GM19193 (cell line): ENCODE results near the gene TJAP1.

ENCODE experiments used
- POLR2A ChIP-seq: IDR thresholded peaks from 4 replicates; pipeline ENCODE4 v1.6.1; 2011; ENCODE audit not compliant: insufficient read depth, insufficient read length; ENCODE audit errors: extremely low read depth

TJAP1 gene

DNA sequence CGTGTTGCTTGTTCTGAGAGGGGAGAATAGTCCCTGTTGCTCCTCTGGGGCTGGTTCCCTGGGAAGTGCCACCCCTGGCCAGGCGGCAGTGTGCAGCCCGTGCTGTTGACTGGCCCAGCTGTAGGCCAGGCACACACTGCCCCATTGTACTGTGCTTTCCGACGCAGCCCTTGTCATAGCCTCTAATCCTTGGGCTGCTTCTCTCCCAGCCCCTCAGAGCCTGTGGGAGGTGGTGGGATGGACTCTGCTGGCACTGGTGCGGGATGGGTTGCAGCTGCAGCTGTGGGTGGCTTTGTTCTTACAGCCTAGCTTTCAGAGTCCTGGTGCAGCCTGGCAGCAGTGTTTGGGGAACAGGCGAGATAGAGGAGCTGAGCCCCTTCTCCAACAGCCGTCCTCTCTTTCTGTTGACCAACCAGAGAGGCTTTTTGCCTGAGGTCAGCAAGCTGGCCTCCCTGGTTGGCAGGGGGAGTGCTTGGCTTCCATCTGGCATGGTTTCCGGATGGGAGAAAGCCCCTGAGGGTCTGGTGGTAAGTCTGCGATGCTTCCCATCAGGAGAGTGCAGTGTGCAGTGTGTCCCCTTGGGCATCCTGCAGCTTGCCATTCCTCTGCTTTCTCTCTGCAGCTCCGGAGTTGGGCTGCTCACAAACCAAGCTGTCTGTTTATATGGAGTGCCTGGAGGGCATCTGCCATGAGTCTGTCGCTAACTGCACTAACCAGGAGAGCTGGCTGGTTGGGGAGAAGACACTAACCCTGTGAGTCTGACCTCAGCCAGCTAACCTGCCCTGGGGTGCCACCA is 12.1 kb downstream of the TJAP1 start:
- no peak for TF ChIP-seq POLR2A

DNA sequence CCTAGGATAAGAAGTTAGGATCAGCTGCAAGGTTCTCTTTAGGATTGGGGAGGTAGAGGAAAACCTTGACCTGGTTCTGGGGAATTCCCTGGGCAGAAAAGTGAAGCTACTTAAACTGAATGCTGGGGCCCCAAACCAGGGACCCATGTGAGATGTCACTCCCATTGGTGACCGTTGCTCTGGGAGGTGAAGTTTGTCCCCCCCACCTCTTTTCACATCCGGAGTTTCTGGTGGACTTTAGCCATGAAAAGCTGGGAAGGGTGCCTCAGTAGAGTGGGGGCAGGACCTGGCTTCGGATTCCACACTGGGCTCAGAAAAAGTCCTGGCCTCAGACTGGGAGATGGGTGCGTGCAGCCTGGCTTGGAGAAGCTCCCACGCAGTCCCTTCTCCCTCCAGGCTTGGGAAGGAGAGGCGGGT is 13.2 kb downstream of the TJAP1 start:
- TF ChIP-seq POLR2A: no peak

DNA sequence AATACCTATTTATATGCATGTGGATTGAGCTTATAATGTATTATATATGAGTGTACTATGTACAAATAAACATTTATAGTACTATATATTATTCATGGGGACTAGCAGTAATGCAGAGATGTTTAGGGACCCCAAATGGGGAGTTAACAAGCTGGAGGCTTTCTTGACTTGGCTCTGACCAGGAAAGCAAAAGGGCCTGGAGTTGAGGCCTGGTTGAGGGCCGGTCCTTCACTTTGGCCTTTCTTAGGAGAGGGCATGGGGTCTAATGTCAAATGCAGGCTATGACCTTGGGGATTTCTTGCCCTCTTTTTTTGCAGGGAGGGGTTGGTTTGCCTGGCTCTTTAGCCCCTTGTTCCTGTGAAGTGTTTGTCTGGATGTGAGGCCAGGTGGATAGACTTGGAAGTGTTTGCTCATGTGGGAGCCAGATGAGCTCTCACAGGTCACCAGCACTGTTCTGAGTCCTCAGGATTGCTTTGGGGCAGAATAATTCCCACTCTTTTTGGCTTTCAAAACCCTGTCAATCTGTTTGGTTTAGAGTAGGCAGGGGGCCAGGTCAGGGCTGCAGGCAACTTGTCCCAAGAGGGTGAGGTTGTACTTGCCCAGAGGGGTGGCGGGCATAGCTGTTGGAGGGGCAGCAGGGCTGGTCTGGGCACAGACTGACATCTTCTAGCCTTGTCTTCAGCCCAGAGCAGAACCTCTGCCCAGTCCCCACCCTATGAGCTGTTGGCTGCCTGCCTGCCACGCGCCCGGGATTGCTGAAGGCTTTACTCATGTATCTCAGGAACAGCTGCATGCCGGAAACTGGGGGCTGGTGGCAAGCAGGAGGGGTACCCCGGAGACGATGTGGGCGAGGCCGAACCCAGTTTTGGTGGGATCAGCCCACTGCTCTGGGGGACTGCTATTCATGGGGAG is 14.6 kb downstream of the TJAP1 start:
- no peak for TF ChIP-seq POLR2A

DNA sequence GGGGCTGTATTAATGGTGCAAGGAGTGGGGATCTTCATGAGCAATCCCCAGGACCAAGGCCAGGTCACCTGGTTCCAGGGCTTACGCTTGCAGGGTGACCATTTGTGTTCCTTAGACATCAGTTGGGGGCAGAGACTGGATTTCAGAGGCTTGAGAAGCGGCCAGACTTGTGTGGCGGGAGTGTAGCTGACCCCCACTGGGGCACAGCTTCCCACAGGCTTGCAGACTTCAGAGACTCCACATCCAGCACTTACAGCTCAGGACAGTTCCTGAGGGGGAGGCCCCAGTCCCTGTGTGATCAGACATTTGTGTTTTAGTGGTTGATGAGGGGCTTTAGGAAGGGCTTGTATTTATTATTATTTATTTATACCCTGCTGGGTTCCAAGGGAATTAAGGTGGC is 15.3 kb downstream of the TJAP1 start:
- no peak for TF ChIP-seq POLR2A

GRCh38 chr6:43493230-43493629 is 15.9 kb downstream of the TJAP1 start:
- TF ChIP-seq POLR2A: no peak

DNA sequence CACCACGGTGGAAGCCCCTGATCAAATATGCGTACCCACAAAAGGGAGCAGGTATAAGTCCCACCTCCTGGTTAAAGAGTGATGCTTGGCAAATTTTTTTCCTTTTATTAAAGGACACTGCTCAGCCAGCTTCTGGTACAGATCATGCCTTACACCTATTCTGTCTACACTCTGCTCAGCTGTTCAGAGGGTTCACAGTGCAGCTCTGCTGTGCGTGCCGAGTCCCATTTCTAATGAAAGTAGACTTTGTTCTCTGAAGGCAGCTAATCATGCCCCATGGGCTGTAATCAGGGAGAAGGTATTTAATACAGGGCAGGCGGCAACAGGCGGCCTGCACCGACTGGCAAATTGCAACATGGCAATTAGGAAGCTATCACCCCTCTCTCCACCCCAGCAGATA is 16.5 kb downstream of the TJAP1 start:
- TF ChIP-seq POLR2A: no peak

DNA sequence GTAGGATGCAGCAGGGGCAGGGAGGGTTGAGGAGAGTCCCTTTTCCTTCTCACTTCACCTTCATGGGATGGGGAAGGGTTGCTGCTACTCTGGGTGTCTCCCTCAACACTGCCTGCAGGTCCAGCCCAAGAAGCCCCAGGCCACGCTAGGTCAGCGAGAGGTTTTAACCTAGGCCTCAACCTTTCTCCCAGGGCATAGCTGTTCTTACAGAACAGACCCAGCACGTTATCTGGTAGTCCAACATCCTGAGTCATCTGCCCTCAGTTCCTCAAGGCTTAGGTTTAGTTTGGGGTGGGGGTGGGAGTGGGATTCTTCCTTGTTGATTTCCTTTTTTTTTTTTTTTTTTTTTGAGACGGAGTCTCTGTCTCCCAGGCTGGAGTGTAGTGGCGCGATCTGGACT is 17.0 kb downstream of the TJAP1 start:
- TF ChIP-seq POLR2A: no peak

DNA sequence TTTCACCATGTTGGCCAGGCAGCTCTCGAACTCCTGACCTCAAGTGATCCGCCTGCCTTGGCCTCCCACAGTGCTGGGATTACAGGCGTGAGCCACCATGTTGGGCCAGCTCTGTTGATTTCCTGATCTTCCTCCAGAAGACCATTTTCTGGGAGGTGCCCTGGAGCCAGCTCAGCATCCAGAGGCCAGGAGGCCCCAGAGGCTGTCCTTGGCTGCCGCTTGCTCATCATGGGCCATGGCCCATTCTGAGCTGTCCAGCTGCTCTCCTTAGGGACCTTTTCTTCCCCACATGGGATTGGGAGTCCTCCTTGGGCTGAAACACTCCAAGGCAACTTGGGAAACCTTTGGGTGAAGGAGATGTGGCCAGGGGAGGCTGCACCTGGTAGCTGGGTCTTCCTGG is 17.4 kb downstream of the TJAP1 start:
- no peak for TF ChIP-seq POLR2A

DNA sequence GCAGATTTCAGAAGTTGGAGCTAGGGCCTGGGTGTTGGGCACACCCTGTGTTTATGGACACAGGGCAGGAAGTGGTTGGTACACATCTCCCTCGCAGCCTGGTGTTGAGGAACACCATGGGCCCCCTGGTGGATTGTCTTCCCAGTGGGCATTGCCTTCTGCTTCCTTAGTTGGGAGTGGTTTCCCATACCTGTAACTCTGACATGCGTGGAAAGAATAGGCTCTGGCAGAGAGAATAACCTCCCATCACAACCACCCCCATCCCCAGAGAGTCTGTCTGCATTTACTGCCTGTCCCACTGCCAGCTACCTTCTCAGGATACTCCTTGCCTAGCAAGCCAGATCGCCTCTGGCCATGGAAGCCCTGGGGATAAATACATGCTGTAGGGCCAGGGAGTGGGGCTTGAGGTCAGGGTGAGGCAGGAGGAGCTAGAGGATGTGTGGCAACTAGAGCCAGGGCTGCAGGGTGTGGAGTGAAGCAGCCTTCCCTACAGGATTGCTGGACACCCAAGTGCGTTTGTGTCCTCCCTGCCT is 18.1 kb downstream of the TJAP1 start:
- TF ChIP-seq POLR2A: no peak

DNA sequence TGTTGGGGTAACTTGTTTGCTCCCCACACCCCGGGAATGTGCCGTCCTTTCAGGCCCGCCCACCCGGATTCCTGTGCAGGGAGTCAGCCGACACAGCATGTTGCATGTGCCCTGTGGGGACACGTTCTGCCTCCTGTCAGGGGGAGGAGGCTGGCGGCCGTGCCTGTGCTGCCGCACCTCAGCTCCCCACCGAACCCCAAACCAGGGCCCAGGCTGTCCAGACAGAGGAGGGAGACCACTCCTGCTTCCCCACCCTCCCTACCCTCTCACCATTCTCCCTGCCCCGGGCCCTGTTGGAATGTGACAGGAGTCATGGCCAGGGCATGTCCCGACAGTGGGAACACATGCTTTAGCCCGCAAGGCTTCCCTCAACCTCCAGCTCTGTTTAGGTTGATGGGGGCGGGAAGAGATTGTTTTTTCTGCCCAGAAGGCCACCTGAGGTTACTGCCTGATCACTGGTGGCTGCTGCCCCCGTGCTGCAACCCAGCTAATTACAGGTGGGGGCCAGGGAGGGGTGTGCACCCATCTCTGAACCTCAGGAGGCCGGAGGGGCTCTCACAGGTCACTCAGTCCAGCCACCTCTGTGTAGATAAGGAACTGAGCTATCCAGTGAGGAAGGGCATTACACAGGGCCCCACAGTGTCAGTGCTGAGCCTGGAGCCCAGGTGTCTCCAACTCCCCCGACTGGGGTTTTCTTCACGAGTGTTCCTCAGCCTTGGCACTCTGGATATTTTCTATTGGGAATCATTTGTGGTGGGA is 19.2 kb downstream of the TJAP1 start:
- TF ChIP-seq POLR2A: no peak

DNA sequence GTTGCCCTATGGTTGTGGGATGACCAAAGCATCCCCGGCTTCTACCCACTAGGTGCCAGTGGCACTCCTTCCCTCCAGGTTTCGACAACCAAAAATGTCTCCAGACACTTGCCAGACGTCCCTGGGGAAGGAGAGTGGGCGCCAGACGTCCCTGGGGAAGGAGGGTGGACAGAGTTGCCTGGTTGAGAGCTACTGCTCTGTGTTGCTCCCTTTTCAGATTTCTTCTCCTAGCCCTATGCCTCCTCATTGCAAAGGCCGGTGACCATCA is 19.7 kb downstream of the TJAP1 start:
- TF ChIP-seq POLR2A: no peak

DNA sequence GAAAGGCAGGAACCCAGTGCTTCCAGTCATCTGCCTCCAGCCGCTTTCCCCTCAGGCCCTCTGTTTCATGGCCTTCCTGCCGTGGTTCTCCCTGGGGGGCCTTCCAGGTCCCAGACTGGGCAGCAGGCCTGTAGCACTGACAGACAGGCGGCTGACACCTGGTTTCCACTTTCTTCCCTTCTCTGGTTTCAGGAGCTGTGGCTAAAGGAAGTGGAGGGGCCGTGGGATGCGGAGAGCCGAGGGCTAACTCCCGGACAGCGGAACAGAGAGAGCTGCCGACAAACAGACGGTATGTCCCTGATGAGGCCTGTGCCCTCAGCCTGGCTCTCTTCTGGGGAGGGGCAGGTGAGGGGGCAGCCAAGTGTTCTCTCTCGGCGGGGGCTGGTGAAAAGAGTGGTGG is 20.3 kb downstream of the TJAP1 start:
- TF ChIP-seq POLR2A: no peak

DNA sequence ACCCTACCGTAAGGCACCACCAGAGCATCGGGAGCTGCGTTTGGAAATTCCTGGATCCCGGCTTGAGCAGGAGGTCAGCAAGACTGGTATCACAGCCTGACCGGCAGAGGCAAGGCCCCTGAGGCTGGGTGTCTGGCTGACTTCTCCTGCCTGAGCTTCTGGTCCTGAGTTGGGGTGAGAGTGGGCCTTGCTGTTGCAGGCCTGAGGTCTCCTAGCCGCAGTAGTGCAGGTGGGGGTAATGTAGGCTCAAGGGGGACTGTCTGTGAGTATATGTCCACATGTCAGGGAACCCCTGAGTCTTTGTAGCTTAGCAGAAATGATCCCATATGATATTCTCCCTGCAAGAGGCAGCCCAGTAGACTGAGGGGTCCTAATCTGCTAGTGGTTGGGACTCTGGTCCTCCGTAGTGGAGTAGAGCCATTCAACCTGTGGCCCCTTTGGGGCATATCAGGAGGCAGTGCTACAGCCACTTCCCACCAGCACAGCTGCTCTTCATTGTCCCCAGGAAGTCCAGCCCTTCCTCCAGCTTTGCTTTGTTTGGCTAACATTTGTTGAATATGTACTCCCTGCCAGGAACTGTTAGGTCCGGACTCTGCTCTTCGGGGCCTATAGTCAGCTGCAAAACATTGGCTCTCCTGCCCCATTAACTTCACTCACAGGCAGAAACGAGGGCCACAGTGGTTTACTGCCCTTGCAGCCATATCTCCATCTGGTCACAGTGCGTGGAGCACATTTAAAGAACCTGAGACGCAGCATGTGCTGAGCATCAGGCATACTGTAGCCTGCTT is 21.9 kb downstream of the TJAP1 start:
- TF ChIP-seq POLR2A: no peak

DNA sequence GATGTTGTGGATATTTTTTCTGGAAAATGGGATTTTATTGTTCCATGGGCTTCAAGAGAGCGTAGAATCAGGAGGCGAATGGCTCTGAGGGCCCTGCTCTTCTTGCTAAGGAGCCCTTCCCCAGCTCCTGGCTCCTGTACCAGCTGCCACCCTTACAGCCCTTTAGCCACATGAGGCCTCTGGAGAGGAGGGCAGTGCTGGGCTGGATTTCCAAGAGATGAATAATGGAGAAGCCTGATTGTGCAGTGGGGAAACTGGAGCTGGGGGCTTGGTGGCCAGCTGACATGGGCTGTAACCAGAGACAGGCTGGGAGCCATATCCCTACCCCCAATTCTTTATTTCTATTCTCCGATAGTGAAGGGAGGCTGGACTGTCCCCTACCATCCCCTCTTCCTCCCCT is 23.6 kb downstream of the TJAP1 start:
- no peak for TF ChIP-seq POLR2A
